GM23248 (cell line): ENCODE measurements around the gene MAP3K10.

Experiments
- EZH2 ChIP-seq: fragments of 200-600 bp; sonication (generic); IDR thresholded peaks from 2 replicates; pipeline ENCODE4 v1.6.1; 2018; ENCODE audit warnings: antibody characterized with exemption, mild to moderate bottlenecking; ENCODE audit not compliant: insufficient read depth, poor library complexity, severe bottlenecking
- EZH2phosphoT487 ChIP-seq: fragments of 200-600 bp; sonication (generic); IDR thresholded peaks from 2 replicates; pipeline ENCODE4 v1.6.1; 2018; ENCODE audit warnings: antibody characterized with exemption, moderate library complexity, mild to moderate bottlenecking, low read depth; ENCODE audit not compliant: insufficient read depth

- TF ChIP-seq EZH2 = no peak
- TF ChIP-seq EZH2phosphoT487 = no peak
These were observed 32.1 kb downstream of the MAP3K10 start for GRCh38 chr19:40223135-40223822.
